Astrocyte (in vitro differentiated cells and primary cell): ENCODE results near the gene DLX1. TPM values are rescaled to one million over a fixed set of nuclear protein-coding genes. Genes with fewer than 3 reads are reported as not detected.

Source experiments
- DNase-seq: peaks from one replicate; pipeline ENCODE4 v3.0.0-alpha.2; 2010; ENCODE audit warnings: low read depth
- FAIRE-seq: peaks from 2 replicates; lab custom pipeline; 2011; peaks lifted over from hg19 to GRCh38; lab: Jason Lieb, UNC
- H2AFZ ChIP-seq: 2 replicates; pipeline ENCODE4 v1.6.0; 2012; ENCODE audit warnings: low read depth, low read length, inconsistent platforms
- H3K27ac ChIP-seq: 2 replicates; pipeline ENCODE4 v1.5.1; 2011; ENCODE audit warnings: low read depth, low read length, inconsistent platforms
- H3K27me3 ChIP-seq: 2 replicates; pipeline ENCODE4 v1.6.0; 2011; ENCODE audit warnings: low read length, inconsistent platforms; ENCODE audit not compliant: insufficient read depth
- H3K36me3 ChIP-seq: 2 replicates; pipeline ENCODE4 v1.5.1; 2011; ENCODE audit warnings: low read length, inconsistent platforms; ENCODE audit not compliant: insufficient read depth
- H3K4me1 ChIP-seq: 2 replicates; pipeline ENCODE4 v1.5.1; 2011; ENCODE audit warnings: low read length, inconsistent platforms; ENCODE audit not compliant: insufficient read depth
- H3K4me2 ChIP-seq: 2 replicates; pipeline ENCODE4 v1.6.0; 2012; ENCODE audit warnings: low read length, inconsistent platforms
- H3K4me3 ChIP-seq: 2 replicates; pipeline ENCODE4 v1.5.1; 2011; ENCODE audit warnings: low read depth, mild to moderate bottlenecking, low read length, inconsistent platforms; ENCODE audit not compliant: insufficient read depth
- H3K79me2 ChIP-seq: 2 replicates; pipeline ENCODE4 v1.6.0; 2012; ENCODE audit warnings: mild to moderate bottlenecking, low read length, inconsistent platforms; ENCODE audit not compliant: insufficient read depth
- H3K9ac ChIP-seq: 2 replicates; pipeline ENCODE4 v1.6.0; 2012; ENCODE audit warnings: mild to moderate bottlenecking, low read length, inconsistent platforms
- H3K9me3 ChIP-seq: 2 replicates; pipeline ENCODE4 v1.5.1; 2012; ENCODE audit warnings: low read depth, mild to moderate bottlenecking, low read length, inconsistent platforms; ENCODE audit not compliant: insufficient read depth
- H4K20me1 ChIP-seq: 2 replicates; pipeline ENCODE4 v1.6.0; 2012; ENCODE audit warnings: low read length, inconsistent platforms; ENCODE audit not compliant: insufficient read depth
- H3K27ac Mint-ChIP-seq: one replicate; pipeline ENCODE4 v1.8.0; 2021; ENCODE audit warnings: mild to moderate bottlenecking, mixed read lengths; ENCODE audit not compliant: unreplicated experiment
- H3K27me3 Mint-ChIP-seq: one replicate; pipeline ENCODE4 v1.8.0; 2021; ENCODE audit warnings: low read depth, mixed read lengths; ENCODE audit not compliant: unreplicated experiment
- H3K36me3 Mint-ChIP-seq: one replicate; pipeline ENCODE4 v1.8.0; 2021; ENCODE audit warnings: low read depth, mixed read lengths; ENCODE audit not compliant: unreplicated experiment
- H3K4me1 Mint-ChIP-seq: one replicate; pipeline ENCODE4 v1.8.0; 2021; ENCODE audit warnings: low read depth, mixed read lengths; ENCODE audit not compliant: unreplicated experiment
- H3K4me3 Mint-ChIP-seq: one replicate; pipeline ENCODE4 v1.8.0; 2021; ENCODE audit warnings: mild to moderate bottlenecking, moderate library complexity, mixed read lengths; ENCODE audit not compliant: unreplicated experiment
- H3K9me3 Mint-ChIP-seq: one replicate; pipeline ENCODE4 v1.8.0; 2021; ENCODE audit warnings: mild to moderate bottlenecking, mixed read lengths; ENCODE audit not compliant: unreplicated experiment
- EZH2 ChIP-seq: IDR thresholded peaks from 2 replicates; pipeline ENCODE4 v1.6.1; 2012; ENCODE audit warnings: mild to moderate bottlenecking, low read length, inconsistent platforms; ENCODE audit not compliant: insufficient read depth
- total RNA-seq: library from RNA; stranded (reverse); gene quantifications from 2 replicates; pipeline ENCODE4 v1.2.1, GENCODE V29; 2021
- TF ChIP-seq, protein P1 (sequence below): IDR thresholded peaks from 2 replicates; pipeline ENCODE4 v1.5.1; 2011; ENCODE audit warnings: low read depth, mild to moderate bottlenecking, inconsistent platforms, low read length, moderate library complexity; ENCODE audit not compliant: insufficient read depth

DLX1 gene
- total RNA-seq, 1 donor from 2014 or later = 0.27 TPM

- Histone ChIP-seq H3K9me3 (no peaks in the 10 kb centered on the region), H3K79me2 (no peaks in the 10 kb centered on the region), H3K4me1 (no peaks in the 10 kb centered on the region), H3K9ac (no peak overlapping the region), H2AFZ (no peak overlapping the region), H3K4me3 (no peak overlapping the region), H3K27me3 (no peaks in the 10 kb centered on the region), H4K20me1 (no peaks in the 10 kb centered on the region), H3K27ac (no peak overlapping the region), H3K36me3 (no peaks in the 10 kb centered on the region), H3K4me2 (no peak overlapping the region)
- TF ChIP-seq, protein P1, sequence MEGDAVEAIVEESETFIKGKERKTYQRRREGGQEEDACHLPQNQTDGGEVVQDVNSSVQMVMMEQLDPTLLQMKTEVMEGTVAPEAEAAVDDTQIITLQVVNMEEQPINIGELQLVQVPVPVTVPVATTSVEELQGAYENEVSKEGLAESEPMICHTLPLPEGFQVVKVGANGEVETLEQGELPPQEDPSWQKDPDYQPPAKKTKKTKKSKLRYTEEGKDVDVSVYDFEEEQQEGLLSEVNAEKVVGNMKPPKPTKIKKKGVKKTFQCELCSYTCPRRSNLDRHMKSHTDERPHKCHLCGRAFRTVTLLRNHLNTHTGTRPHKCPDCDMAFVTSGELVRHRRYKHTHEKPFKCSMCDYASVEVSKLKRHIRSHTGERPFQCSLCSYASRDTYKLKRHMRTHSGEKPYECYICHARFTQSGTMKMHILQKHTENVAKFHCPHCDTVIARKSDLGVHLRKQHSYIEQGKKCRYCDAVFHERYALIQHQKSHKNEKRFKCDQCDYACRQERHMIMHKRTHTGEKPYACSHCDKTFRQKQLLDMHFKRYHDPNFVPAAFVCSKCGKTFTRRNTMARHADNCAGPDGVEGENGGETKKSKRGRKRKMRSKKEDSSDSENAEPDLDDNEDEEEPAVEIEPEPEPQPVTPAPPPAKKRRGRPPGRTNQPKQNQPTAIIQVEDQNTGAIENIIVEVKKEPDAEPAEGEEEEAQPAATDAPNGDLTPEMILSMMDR = no peak
- TF ChIP-seq EZH2 = no peak
- DNase-seq (no peak), FAIRE-seq (no peak)
- Mint-ChIP-seq H3K36me3 (no peaks in the 10 kb centered on the region), H3K27ac (no peak overlapping the region), H3K4me1 (no peaks in the 10 kb centered on the region), H3K4me3 (no peak overlapping the region), H3K9me3 (no peaks in the 10 kb centered on the region), H3K27me3 (peaks cover 19% of the 10 kb centered on the region)
These were observed 13.0 kb upstream of the DLX1 start for GRCh38 chr2:172072303-172072702.

DNA sequence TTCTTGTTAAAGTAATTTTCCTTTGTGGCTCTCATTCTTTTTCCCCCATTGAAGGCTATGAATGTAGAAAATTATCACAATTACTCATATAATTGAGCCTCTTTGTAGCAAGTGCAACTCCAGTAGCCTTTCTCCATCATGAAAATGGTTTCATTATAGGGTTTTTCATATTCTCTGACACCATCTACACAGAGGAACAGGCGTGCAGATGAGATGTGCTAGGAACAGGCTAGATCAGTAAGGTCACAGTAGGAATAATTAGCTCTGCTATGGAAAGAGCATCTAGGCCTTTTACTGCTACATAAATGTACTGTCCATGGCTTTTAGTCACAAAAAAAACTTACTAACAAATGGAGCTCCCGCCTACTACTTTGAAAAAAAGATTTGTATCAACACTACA lies 12.6 kb upstream of the DLX1 start:
- H3K27ac Mint-ChIP-seq = no peak overlapping the region
- H3K4me1 Mint-ChIP-seq = no peaks in the 10 kb centered on the region

DNA sequence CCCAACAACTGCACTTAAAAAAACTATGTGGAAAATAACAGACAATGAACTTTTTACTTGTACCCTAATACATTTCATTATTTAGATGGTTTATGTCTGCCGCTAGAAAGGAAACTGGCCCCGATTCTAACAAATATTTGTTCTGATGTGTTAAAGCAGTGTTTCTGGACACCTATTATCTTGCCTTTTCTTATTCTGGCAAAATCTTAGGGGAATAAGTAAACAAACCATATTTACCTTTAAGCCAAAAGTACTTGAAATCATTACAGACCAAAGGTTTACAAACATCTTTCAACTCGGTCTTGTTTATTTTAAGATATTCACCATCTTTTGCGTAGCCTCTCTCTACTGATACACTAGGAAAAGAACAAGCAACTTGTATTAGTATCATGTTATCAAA lies 11.8 kb upstream of the DLX1 start:
- Histone ChIP-seq H3K4me1 (no peaks in the 10 kb centered on the region), H3K9ac (no peak overlapping the region), H3K9me3 (no peaks in the 10 kb centered on the region), H3K79me2 (no peaks in the 10 kb centered on the region), H3K4me3 (no peak overlapping the region), H3K27ac (no peak overlapping the region), H3K27me3 (no peaks in the 10 kb centered on the region), H3K4me2 (no peak overlapping the region), H2AFZ (no peak overlapping the region), H3K36me3 (no peaks in the 10 kb centered on the region), H4K20me1 (no peaks in the 10 kb centered on the region)
- H3K4me1 Mint-ChIP-seq = no peaks in the 10 kb centered on the region
- TF ChIP-seq EZH2 = no peak
- TF ChIP-seq, protein P1 = no peak
- H3K27ac Mint-ChIP-seq = no peak overlapping the region
- DNase-seq (no peak), FAIRE-seq (no peak)
- no peaks in the 10 kb centered on the region for H3K36me3 Mint-ChIP-seq
- H3K27me3 Mint-ChIP-seq = peaks cover 26% of the 10 kb centered on the region
- no peak overlapping the region for H3K4me3 Mint-ChIP-seq
- no peaks in the 10 kb centered on the region for H3K9me3 Mint-ChIP-seq

More for the DNA sequence above, 12.6 kb upstream of the DLX1 start:
- Histone ChIP-seq H3K27me3 (no peaks in the 10 kb centered on the region), H3K9ac (no peak overlapping the region), H4K20me1 (no peaks in the 10 kb centered on the region), H3K79me2 (no peaks in the 10 kb centered on the region), H3K4me3 (no peak overlapping the region), H2AFZ (no peak overlapping the region), H3K9me3 (no peaks in the 10 kb centered on the region), H3K4me1 (no peaks in the 10 kb centered on the region), H3K4me2 (no peak overlapping the region), H3K27ac (no peak overlapping the region), H3K36me3 (no peaks in the 10 kb centered on the region)
- FAIRE-seq (no peak), DNase-seq (no peak)
- TF ChIP-seq EZH2 = no peak
- TF ChIP-seq, protein P1 = no peak
- Mint-ChIP-seq H3K27me3 (peaks cover 19% of the 10 kb centered on the region), H3K4me3 (no peak overlapping the region), H3K9me3 (no peaks in the 10 kb centered on the region), H3K36me3 (no peaks in the 10 kb centered on the region)
